GM18861 (cell line): ENCODE data around the gene UQCC3.
A peak's percentile ranks its signal among the peaks of the same experiment; 100 is the strongest.
"Not testable (repeated sequence)": the region's sequence is repeated elsewhere in the genome, so short reads cannot be mapped to it uniquely, and the experiment has no call there.

Experiments used
- ATAC-seq: cut with Tn5 transposase; IDR thresholded peaks from one replicate; pipeline ENCODE4 v1.9.1; 2021; ENCODE audit not compliant: unreplicated experiment

The UQCC3 gene

DNA sequence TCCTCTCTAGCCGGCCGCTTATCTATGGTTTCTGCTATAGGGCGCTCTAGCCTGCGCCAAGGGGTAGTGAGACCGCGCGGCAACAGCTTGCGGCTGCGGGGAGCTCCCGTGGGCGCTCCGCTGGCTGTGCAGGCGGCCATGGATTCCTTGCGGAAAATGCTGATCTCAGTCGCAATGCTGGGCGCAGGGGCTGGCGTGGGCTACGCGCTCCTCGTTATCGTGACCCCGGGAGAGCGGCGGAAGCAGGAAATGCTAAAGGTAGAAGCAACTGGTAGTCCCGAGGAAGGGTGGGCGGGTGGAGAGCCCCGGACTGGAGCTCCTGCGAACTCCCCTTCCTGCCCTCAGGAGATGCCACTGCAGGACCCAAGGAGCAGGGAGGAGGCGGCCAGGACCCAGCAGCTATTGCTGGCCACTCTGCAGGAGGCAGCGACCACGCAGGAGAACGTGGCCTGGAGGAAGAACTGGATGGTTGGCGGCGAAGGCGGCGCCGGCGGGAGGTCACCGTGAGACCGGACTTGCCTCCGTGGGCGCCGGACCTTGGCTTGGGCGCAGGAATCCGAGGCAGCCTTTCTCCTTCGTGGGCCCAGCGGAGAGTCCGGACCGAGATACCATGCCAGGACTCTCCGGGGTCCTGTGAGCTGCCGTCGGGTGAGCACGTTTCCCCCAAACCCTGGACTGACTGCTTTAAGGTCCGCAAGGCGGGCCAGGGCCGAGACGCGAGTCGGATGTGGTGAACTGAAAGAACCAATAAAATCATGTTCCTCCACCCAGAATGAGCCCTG lies at the start of gene UQCC3, which contains the start of gene LBHD1:
TSS of gene UQCC3 (plus strand) at position 66 of the 782 bp plus-strand sequence. CDS start at position 139, 73 bp downstream.
TSS of gene LBHD1 (minus strand) at position 660 of the 782 bp plus-strand sequence. CDS start 2,236 bp downstream, outside the sequence.
- peak; percentile 52 for ATAC-seq

DNA sequence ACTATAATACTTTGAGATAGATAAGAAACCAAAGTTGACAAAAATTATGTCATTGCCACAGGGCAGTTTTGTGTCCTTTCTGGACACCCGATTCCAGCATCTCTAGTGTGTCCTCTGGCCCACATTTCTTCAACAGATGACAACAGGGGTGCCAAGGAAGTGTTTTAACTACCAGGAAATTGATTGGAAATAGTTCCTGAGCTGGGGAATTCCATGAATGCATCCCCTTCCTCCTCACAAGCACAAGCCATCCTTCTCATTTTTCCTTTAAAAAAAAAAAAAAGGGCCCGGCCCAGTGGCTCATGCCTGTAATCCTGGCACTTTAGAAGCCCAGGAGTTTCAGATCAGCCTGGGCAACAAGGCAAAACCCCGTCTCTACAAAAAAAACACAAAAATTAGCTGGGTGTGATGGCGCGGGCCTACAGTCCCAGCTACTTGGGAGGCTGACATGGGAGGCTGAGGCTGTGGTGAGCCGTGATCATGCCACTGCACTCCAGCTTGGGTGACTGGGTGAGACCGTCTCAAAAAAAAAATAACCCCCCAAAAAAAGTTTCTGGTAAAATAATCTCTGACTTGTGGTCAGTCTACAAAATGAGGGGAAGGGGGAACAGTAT lies 48.9 kb upstream of the UQCC3 start:
- no peak for ATAC-seq

- no peak for ATAC-seq
Observed at GRCh38 chr11:62627713-62628112, 43.8 kb upstream of the UQCC3 start.

- no peak for ATAC-seq
Observed at GRCh38 chr11:62632492-62632891, 39.0 kb upstream of the UQCC3 start.

DNA sequence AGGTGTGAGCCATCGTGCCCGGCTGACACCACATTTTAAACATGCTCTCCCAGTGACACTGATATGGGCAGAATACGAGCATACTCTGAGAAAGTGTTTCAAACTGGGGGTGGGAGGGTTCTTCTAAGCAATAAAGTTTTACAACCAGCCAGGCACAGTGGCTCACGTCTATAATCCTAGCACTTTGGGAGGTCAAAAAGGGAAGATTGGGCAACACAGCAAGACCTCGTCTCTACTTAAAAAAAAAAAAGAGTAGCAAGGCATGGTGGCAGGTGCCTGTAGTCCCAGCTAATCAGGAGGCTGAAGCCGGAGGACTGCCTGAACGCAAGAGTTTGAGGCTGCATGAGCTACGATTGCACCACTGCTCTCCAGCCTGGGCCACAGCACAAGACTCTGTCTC lies 27.3 kb upstream of the UQCC3 start:
- no peak for ATAC-seq

DNA sequence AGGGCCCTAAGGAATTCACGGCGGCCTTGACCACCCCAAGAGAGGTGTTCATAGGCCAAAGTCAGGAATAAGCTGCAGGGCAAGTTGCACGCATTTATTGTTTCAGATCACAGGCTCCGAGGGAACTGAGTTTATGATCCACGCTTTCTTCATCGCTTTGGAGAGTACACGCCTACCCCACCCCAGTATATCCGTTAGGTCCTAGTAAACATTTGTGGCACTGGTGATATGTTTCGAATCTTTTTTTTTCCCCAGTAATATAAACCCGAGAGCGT lies 25.9 kb upstream of the UQCC3 start:
- ATAC-seq: no peak

- ATAC-seq: peak; percentile 81
Observed at GRCh38 chr11:62645946-62646824, 25.3 kb upstream of the UQCC3 start, which contains the start of gene GANAB. TSS of gene GANAB (minus strand) at chr11:62646613. CDS start at chr11:62646599, 14 bp downstream.

DNA sequence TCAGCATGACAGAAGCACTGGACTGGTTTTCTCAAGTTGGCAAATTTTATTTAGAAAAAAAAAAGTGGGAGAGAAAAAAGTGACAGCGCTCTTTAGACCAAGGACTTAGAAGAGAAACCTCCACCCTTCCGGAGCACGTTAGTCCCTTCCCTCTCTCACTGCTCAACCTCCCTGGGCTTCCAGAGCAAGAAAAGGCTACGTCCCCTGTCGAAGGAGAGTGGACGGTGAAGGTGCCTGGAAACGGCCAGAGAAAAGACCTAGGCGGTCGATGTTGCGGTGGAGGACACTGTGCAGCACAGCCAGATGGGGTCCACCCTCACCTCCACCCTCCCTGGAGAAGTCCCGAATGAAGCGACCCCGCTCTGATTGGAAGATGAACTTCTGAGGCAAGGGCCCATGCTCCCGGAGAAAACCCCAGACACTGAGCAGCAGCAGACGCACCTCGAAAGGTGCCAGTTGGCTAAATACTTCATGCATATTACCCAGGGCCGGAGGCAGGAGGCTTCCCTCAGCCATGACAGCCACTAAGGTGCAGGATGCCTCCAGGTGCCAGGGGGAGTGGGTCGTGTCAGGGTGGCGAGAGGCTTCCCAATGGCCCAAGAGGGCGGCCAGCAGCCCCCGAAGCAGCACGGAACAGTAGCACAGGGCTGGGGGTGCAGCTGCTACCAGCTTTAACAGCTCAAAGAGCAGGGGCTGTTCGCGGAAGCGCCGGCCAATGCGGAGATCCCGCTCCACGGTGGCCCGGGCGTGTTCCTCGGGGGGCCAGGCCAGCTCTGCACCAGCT lies 24.5 kb upstream of the UQCC3 start:
- no peak for ATAC-seq

- no peak for ATAC-seq
Observed at GRCh38 chr11:62647609-62648005, 23.9 kb upstream of the UQCC3 start.

DNA sequence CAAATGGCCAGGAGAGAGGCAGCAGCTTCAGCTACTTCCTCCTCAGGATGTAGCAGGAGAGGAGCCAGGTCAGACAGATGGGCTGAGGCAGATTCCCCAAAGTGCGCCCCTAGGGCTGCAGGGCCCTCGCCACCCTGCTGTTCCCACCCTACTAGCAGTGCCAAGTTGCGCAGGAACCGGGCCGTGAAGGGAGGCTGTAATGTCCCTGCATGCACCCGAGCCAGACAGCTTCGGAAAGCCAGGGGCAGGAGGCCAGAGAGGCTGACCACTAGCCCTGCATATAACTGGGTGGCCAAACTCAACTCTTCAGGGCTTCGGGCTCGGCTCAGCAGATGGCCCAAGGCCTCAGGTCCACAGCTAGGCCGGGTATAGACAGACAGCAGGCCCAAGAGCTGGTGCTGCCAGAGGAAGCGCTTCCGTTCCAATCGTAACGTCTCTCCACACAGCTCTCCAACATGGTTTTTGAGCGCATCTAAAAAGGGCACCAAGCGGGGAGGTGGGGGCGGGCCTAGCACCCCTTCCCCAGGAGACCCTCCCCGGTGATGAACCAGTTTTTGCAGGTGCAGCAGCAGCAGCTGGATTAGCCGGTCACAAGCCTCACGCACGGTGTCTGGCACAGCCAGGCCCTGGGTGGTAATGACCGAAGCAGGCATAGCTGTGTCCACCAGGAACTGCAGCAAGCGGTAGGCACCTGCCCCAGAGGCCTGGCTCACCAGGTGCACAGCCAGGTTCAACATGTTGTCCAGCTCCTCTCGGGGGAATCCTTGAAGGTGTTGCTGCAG lies 23.1 kb upstream of the UQCC3 start:
- ATAC-seq: no peak

- ATAC-seq: no peak
Observed at GRCh38 chr11:62648967-62649364, 22.5 kb upstream of the UQCC3 start.

- ATAC-seq: no peak
Observed at GRCh38 chr11:62649486-62649885, 22.0 kb upstream of the UQCC3 start.

GRCh38 chr11:62650283-62650682 lies 21.2 kb upstream of the UQCC3 start:
- not testable (repeated sequence) for ATAC-seq

- no peak for ATAC-seq
Observed at GRCh38 chr11:62652161-62653006, 19.1 kb upstream of the UQCC3 start.

- no peak for ATAC-seq
Observed at GRCh38 chr11:62654297-62654696, 17.2 kb upstream of the UQCC3 start.

DNA sequence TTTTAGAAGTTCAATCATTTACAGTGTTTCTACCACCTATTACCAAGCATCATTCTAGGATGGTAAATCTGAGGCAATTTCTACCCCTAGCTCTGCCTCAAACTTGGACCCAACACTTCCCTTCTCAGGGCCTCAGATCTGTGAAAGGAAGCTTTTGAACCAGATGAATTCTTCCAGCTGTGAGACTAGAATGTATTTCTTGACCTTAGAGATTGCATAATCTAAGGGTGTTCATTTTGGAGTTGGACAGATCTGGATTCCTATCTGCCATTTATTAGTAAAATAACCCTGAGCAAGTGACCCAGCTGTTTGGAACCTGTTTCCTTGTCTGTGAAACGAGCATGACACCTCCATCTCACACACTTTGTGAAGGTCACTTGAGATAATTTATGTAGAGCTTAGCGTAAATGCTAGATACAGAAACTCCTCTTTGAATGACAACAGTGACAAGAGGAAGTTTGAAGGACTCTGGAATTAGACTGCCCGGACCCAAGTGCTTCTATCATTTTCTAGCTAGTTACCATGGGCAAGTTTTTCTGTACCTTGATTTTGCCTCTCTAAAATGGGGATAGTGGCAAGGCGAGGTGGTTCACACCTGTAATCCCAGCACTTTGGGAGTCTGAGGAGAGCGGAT lies 14.6 kb upstream of the UQCC3 start:
- no peak for ATAC-seq

- peak; percentile 10 for ATAC-seq
Observed at GRCh38 chr11:62664405-62665074, 6.9 kb upstream of the UQCC3 start.

DNA sequence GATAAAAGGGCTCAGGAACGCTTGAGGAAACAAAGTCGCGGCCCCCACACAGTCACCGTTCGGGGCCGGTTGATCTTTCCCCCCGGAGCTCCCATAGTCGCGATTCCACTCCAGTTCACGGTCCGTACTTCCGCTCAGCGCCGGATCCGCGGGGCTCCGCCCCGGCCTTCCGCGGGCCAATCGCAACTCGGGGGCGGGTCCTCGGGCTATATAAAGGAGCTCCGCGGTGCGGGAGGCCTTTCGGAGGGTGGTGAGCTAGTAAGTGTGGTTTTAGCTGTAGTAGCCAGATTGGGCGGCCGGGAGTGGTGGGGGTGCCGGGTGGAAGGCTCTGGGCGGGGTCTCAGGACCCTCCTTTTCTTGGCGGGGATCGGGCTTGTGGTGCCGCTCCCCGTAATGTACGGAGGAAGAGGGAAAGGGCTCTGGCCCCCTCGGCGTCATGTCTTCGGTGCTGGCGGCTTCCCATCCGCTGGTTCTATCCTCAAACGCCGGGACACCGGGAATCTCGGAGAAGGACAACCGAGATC lies 6.3 kb upstream of the UQCC3 start, which contains the start of the genes C11orf98 and CSKMT:
TSS of gene C11orf98 (minus strand) at position 136 of the 524 bp plus-strand sequence. CDS start at position 95, 41 bp downstream.
TSS of gene CSKMT (plus strand) at position 238 of the 524 bp plus-strand sequence. CDS start 568 bp downstream, outside the sequence.
- peak; percentile 73 for ATAC-seq
